K562 (cell line): ENCODE data around the gene HSDL1. TPM values are rescaled to one million over a fixed set of nuclear protein-coding genes. Genes with fewer than 3 reads are reported as not detected.

Experiments used
- ADNP ChIP-seq: fragments of 200-800 bp; sonication (Bioruptor generic); IDR thresholded peaks from 2 replicates; pipeline ENCODE4 v1.6.1; 2016; ENCODE audit warnings: missing genetic modification characterization, missing compliant biosample characterization
- ARID1B ChIP-seq: fragments of 450-650 bp; IDR thresholded peaks from 2 replicates; pipeline ENCODE4 v1.6.1; 2016; ENCODE audit warnings: antibody characterized with exemption, mild to moderate bottlenecking, inconsistent platforms
- CBX1 ChIP-seq: sonication (generic); IDR thresholded peaks from 2 replicates; pipeline ENCODE4 v1.6.1; 2016; ENCODE audit warnings: antibody characterized with exemption, low read depth, mild to moderate bottlenecking
- COPS2 ChIP-seq: fragments of 450-650 bp; conservative IDR thresholded peaks from 2 replicates; pipeline ENCODE4 v1.6.1; 2016; ENCODE audit warnings: mild to moderate bottlenecking, moderate library complexity
- CREB3 ChIP-seq: fragments of 450-650 bp; conservative IDR thresholded peaks from 2 replicates; pipeline ENCODE4 v1.6.1; 2016; ENCODE audit warnings: missing genetic modification characterization, low read depth, mild to moderate bottlenecking, missing compliant biosample characterization, moderate library complexity
- E2F1 ChIP-seq: sonication (generic); formaldehyde crosslinking; IDR thresholded peaks from 2 replicates; pipeline ENCODE4 v1.8.1; 2023; ENCODE audit warnings: mild to moderate bottlenecking, missing genetic modification reagents, moderate library complexity
- ETS1 ChIP-seq: conservative IDR thresholded peaks from 2 replicates; pipeline ENCODE4 v1.6.1; 2011; ENCODE audit warnings: low read depth, mild to moderate bottlenecking, low read length; ENCODE audit not compliant: control insufficient read depth
- FOSL1 ChIP-seq: fragments of 200-800 bp; sonication (Bioruptor generic); conservative IDR thresholded peaks from 2 replicates; pipeline ENCODE4 v1.6.1; 2016; ENCODE audit warnings: missing genetic modification characterization, missing compliant biosample characterization
- HCFC1 ChIP-seq: IDR thresholded peaks from 2 replicates; pipeline ENCODE4 v1.6.1; 2012; ENCODE audit warnings: low read depth, low read length, improper control_type of control experiment
- HIVEP1 ChIP-seq: fragments of 250-450 bp; sonication (Bioruptor Pico); IDR thresholded peaks from 2 replicates; pipeline ENCODE4 v1.4.0; 2020; ENCODE audit warnings: mild to moderate bottlenecking
- KLF6 ChIP-seq: fragments of 250-450 bp; sonication (Bioruptor Pico); IDR thresholded peaks from 2 replicates; pipeline ENCODE4 v1.4.0; 2020; ENCODE audit warnings: mild to moderate bottlenecking, moderate library complexity, borderline replicate concordance
- MAFF ChIP-seq: IDR thresholded peaks from 2 replicates; pipeline ENCODE4 v1.6.1; 2012; ENCODE audit warnings: low read length, improper control_type of control experiment
- MCM5 ChIP-seq: fragments of 450-650 bp; IDR thresholded peaks from 2 replicates; pipeline ENCODE4 v1.6.1; 2016; ENCODE audit warnings: low read depth
- NBN ChIP-seq: fragments of 450-650 bp; IDR thresholded peaks from 2 replicates; pipeline ENCODE4 v1.6.1; 2016; ENCODE audit warnings: low read depth, mild to moderate bottlenecking
- POLR2B ChIP-seq: fragments of 450-650 bp; IDR thresholded peaks from 2 replicates; pipeline ENCODE4 v1.6.1; 2018; ENCODE audit warnings: low read depth; ENCODE audit not compliant: partially characterized antibody
- PURB ChIP-seq: sonication (generic); formaldehyde crosslinking; IDR thresholded peaks from 2 replicates; pipeline ENCODE4 v1.9.0; 2021; ENCODE audit warnings: low read depth, mild to moderate bottlenecking, missing genetic modification reagents
- RBM17 ChIP-seq: fragments of 200-400 bp; formaldehyde crosslinking; IDR thresholded peaks from 2 replicates; pipeline ENCODE4 v1.6.1; 2017; ENCODE audit warnings: low read depth, mild to moderate bottlenecking, low read length, borderline replicate concordance
- RBM25 ChIP-seq: fragments of 200-400 bp; formaldehyde crosslinking; IDR thresholded peaks from 2 replicates; pipeline ENCODE4 v1.6.1; 2018; ENCODE audit warnings: low read length, low read depth, moderate library complexity; ENCODE audit not compliant: severe bottlenecking
- SLC30A9 ChIP-seq: fragments of 250-450 bp; sonication (Bioruptor Pico); IDR thresholded peaks from 2 replicates; pipeline ENCODE4 v1.8.0; 2022; ENCODE audit warnings: mild to moderate bottlenecking, moderate library complexity
- TARDBP ChIP-seq: fragments of 450-650 bp; IDR thresholded peaks from 2 replicates; pipeline ENCODE4 v1.6.1; 2016
- TCF15 ChIP-seq: fragments of 250-450 bp; sonication (Bioruptor Pico); IDR thresholded peaks from 2 replicates; pipeline ENCODE4 v1.8.0; 2022; ENCODE audit warnings: moderate library complexity, mild to moderate bottlenecking, inconsistent platforms
- TFAP4 ChIP-seq: sonication (generic); formaldehyde crosslinking; IDR thresholded peaks from 2 replicates; pipeline ENCODE4 v1.8.0; 2022; ENCODE audit warnings: missing genetic modification reagents, mild to moderate bottlenecking, moderate library complexity, borderline replicate concordance
- ZNF282 ChIP-seq: sonication (generic); formaldehyde crosslinking; IDR thresholded peaks from 2 replicates; pipeline ENCODE4 v1.8.1; 2023; ENCODE audit warnings: missing genetic modification reagents
- ZNF780A ChIP-seq: fragments of 250-450 bp; sonication (Bioruptor Pico); IDR thresholded peaks from 2 replicates; pipeline ENCODE4 v1.5.0; 2021; ENCODE audit warnings: mild to moderate bottlenecking
- ZNF785 ChIP-seq: fragments of 250-450 bp; sonication (Bioruptor Pico); IDR thresholded peaks from 2 replicates; pipeline ENCODE4 v1.4.0; 2020; ENCODE audit warnings: mild to moderate bottlenecking
- polyA plus RNA-seq, 8 experiments: library from polyadenylated mRNA; depleted of rRNA in 4 of 8; stranded (reverse) in 5 of 8; unstranded in 3 of 8; fragments of >200 nt; fragmentation: Nextera tagmentation in 2 of 8; fragmentation: Illumina TruSeq in 1 of 8; extraction: Ambion mirVana in 2 of 8; extraction: Trizol in 1 of 8; gene quantifications; 2 replicates each; pipeline versions ENCODE4 v1.2.1 to v1.2.3, GENCODE V29; 2011 to 2014; ENCODE audit warnings: inconsistent platforms in 1 of 8, missing spikeins in 1 of 8
- total RNA-seq, 7 experiments: library from RNA; depleted of rRNA in 6 of 7; stranded (reverse); fragments of >200 nt in 6 of 7; fragmentation: Illumina TruSeq in 2 of 7; extraction: Trizol in 2 of 7; gene quantifications; 2 replicates each; pipeline versions ENCODE4 v1.2.1 to v1.2.3, GENCODE V29; 2011 to 2021; ENCODE audit warnings: low replicate concordance in 1 of 7

The HSDL1 gene
- total and polyA plus RNA-seq, 9 of the 15 experiments (the other 6 are each of a cell fraction or from before 2014, with no cell fraction given) = 14.8 to 41.2 (median 27.7) TPM

GRCh38 chr16:84186685-84187437, 41.9 kb upstream of the HSDL1 start, which contains the start of gene TAF1C (continued):
- TF ChIP-seq E2F1 (CRISPR knock-in tag) (peak; percentile 55; the same call in 1 of the 2 replicates), COPS2 (no peak), ETS1 (0 out of 2 replicates have a peak, but pooled peaks have one; percentile 40), FOSL1 (tag) (no peak), HIVEP1 (CRISPR knock-in tag) (no peak), TARDBP (0 out of 2 replicates have a peak, but pooled peaks have one; percentile 53), ADNP (tag) (peak; percentile 98), RBM17 (no peak), ZNF780A (CRISPR knock-in tag) (no peak), MAFF (no peak), PURB (CRISPR knock-in tag) (no peak), HCFC1 (peak; percentile 79), MCM5 (no peak), TCF15 (no peak), ARID1B (peak; percentile 33; the same call in 1 of the 2 replicates), ZNF282 (no peak), CBX1 (peak; percentile 88), RBM25 (no peak), TFAP4 (CRISPR knock-in tag) (peak; percentile 87), CREB3 (no peak), KLF6 (0 out of 2 replicates have a peak, but pooled peaks have one; percentile 14), POLR2B (peak; percentile 69), SLC30A9 (CRISPR knock-in tag) (no peak), ZNF785 (CRISPR knock-in tag) (no peak), NBN (no peak)
